Fibroblast of the aortic adventitia (primary cell): ENCODE measurements around the gene NFAM1. TPM values are rescaled to one million over a fixed set of nuclear protein-coding genes. Genes with fewer than 3 reads are reported as not detected.

Source experiments
- DNase-seq: peaks from one replicate; pipeline ENCODE4 v3.0.0-alpha.2; 2010; ENCODE audit warnings: low read depth
- H3K4me3 ChIP-seq: 2 replicates; pipeline ENCODE4 v1.5.1; 2011; ENCODE audit warnings: low read depth, mild to moderate bottlenecking, control low read depth, low read length, moderate library complexity
- CTCF ChIP-seq: IDR thresholded peaks from 2 replicates; pipeline ENCODE4 v1.5.1; 2011; ENCODE audit warnings: mild to moderate bottlenecking, low read length, control low read depth, inconsistent platforms; ENCODE audit not compliant: insufficient read depth
- total RNA-seq: library from RNA; depleted of rRNA; stranded (reverse); fragments of >200 nt; gene quantifications from 2 replicates; pipeline ENCODE4 v1.2.3, GENCODE V29; 2012; ENCODE audit warnings: low replicate concordance

NFAM1 gene
- total RNA-seq, 1 donor, result not detected

- no peak for TF ChIP-seq CTCF
- H3K4me3 ChIP-seq, result no peak overlapping the region
- no peak for DNase-seq
Measured at GRCh38 chr22:42367980-42368378, 64.2 kb downstream of the NFAM1 start.

- peak; percentile 49 for DNase-seq
- no peak for TF ChIP-seq CTCF
- H3K4me3 ChIP-seq, result no peak overlapping the region
Measured at GRCh38 chr22:42366806-42367581, 65.2 kb downstream of the NFAM1 start.

GRCh38 chr22:42365942-42366695 lies 66.1 kb downstream of the NFAM1 start:
- TF ChIP-seq CTCF, result no peak
- no peak for DNase-seq
- no peak overlapping the region for H3K4me3 ChIP-seq

- peak overlapping the region; percentile 13 for H3K4me3 ChIP-seq
- no peak for TF ChIP-seq CTCF
- DNase-seq, result peak; percentile 67
Measured at GRCh38 chr22:42365111-42365865, 66.9 kb downstream of the NFAM1 start.

DNA sequence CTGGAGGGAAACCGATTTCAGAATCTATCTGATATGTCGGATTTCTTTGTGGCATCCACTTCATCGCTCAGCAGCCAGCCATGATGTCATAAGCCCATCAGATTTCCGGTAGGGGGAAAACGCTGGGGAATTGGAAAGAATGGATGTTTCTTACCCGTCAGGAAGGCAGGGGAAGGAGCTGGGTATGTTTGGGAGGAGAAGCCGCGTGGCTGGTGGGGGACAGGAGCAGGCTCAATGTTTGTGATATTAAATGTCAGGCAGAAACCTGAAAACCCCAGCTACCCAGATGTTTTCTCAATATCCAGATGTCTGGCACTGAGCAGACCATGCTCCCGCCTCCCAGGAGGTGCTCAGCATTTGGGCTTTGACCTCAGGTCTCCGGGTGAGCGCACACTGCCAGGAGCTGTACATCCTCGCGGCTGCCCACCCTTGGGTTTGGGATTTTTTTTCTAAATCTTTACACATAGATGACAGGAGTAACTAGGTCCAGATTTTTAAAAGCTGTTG lies 67.5 kb downstream of the NFAM1 start:
- no peak for TF ChIP-seq CTCF
- DNase-seq, result peak; percentile 65
- H3K4me3 ChIP-seq, result peak overlapping the region; percentile 9

DNA sequence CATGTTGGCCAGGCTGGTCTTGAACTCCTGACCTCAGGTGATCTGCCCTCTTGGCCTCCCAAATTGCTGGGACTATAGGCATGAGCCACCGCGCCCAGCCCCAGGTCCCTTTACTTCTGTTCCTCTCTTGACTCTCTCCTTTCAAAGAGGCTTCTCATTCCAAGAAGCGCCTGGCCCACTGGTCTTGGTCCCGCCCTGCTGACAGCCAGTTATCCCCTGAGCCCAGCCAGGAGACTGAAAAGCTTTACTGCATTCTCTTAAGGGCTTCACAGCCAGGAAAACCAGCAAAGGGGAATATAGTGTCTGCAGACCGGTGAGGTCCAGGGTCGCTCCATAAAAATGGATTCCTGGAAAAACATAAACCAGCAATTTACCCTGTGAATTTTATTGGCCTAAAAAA lies 68.3 kb downstream of the NFAM1 start:
- DNase-seq, result no peak
- no peak overlapping the region for H3K4me3 ChIP-seq
- TF ChIP-seq CTCF, result no peak
